GM23338 (cell line): ENCODE data around the gene GPR152. TPM values are rescaled to one million over a fixed set of nuclear protein-coding genes. Genes with fewer than 3 reads are reported as not detected.

Source experiments
- ATAC-seq: fragments of 200-7000 bp; cut with Tn5 transposase; 3 replicates; pipeline ENCODE4 v1.9.1; 2020
- DNase-seq: peaks from one replicate; pipeline ENCODE4 v3.0.0-alpha.2; 2015; ENCODE audit warnings: low spot score
- H2AFZ ChIP-seq: fragments of 200-600 bp; sonication (generic); 2 replicates; pipeline ENCODE4 v1.8.0; 2016; ENCODE audit warnings: antibody characterized with exemption, mild to moderate bottlenecking, moderate library complexity
- H3F3A ChIP-seq: fragments of 200-600 bp; sonication (generic); replicated peaks from 2 replicates; pipeline ENCODE4 v1.8.0; 2017; ENCODE audit warnings: antibody characterized with exemption, mixed run types, low read depth
- H3K27ac ChIP-seq: fragments of 200-600 bp; sonication (generic); 2 replicates; pipeline ENCODE4 v1.6.1; 2016; ENCODE audit warnings: low read depth
- H3K27me3 ChIP-seq: fragments of 200-600 bp; sonication (generic); 2 replicates; pipeline ENCODE4 v1.8.0; 2016; ENCODE audit warnings: mild to moderate bottlenecking, mixed run types, moderate library complexity; ENCODE audit not compliant: insufficient read depth
- H3K36me3 ChIP-seq: fragments of 200-600 bp; sonication (generic); 2 replicates; pipeline ENCODE4 v1.8.0; 2016; ENCODE audit warnings: mild to moderate bottlenecking; ENCODE audit not compliant: insufficient read depth
- H3K4me1 ChIP-seq: fragments of 200-600 bp; sonication (generic); 2 replicates; pipeline ENCODE4 v1.8.0; 2016; ENCODE audit warnings: mild to moderate bottlenecking, moderate library complexity; ENCODE audit not compliant: insufficient read depth
- H3K4me2 ChIP-seq: fragments of 200-600 bp; sonication (generic); 2 replicates; pipeline ENCODE4 v1.7.1; 2017; ENCODE audit warnings: mixed run types
- H3K4me3 ChIP-seq: fragments of 200-600 bp; sonication (generic); 2 replicates; pipeline ENCODE4 v1.6.1; 2016; ENCODE audit warnings: mixed run types
- H3K79me2 ChIP-seq: fragments of 200-600 bp; sonication (generic); replicated peaks from 2 replicates; pipeline ENCODE4 v1.8.0; 2017; ENCODE audit warnings: mild to moderate bottlenecking; ENCODE audit not compliant: insufficient read depth
- H3K9me2 ChIP-seq: fragments of 200-600 bp; sonication (generic); 2 replicates; pipeline ENCODE4 v1.8.0; 2017; ENCODE audit not compliant: insufficient read depth
- H4K20me1 ChIP-seq: fragments of 200-600 bp; sonication (generic); replicated peaks from 2 replicates; pipeline ENCODE4 v1.8.0; 2017; ENCODE audit warnings: mild to moderate bottlenecking; ENCODE audit not compliant: insufficient read depth
- H3K27ac Mint-ChIP-seq: 2 replicates; pipeline ENCODE4 v1.8.0; 2020; ENCODE audit warnings: inconsistent platforms, mild to moderate bottlenecking, moderate library complexity, mixed read lengths
- H3K27me3 Mint-ChIP-seq: 3 replicates; pipeline ENCODE4 v1.8.0; 2022; ENCODE audit warnings: low read depth, mild to moderate bottlenecking, moderate library complexity, mixed read lengths, inconsistent platforms; ENCODE audit not compliant: insufficient read depth, poor library complexity
- H3K36me3 Mint-ChIP-seq: 3 replicates; pipeline ENCODE4 v1.8.0; 2021; ENCODE audit warnings: low read depth, mild to moderate bottlenecking, inconsistent platforms, moderate library complexity, mixed read lengths
- H3K4me1 Mint-ChIP-seq: 3 replicates; pipeline ENCODE4 v1.8.0; 2020; ENCODE audit warnings: mild to moderate bottlenecking, inconsistent platforms, mixed read lengths
- H3K4me3 Mint-ChIP-seq: 3 replicates; pipeline ENCODE4 v1.8.0; 2021; ENCODE audit warnings: moderate library complexity, mild to moderate bottlenecking, inconsistent platforms, mixed read lengths
- H3K9me3 Mint-ChIP-seq: 3 replicates; pipeline ENCODE4 v1.8.0; 2020; ENCODE audit warnings: moderate library complexity, mild to moderate bottlenecking, inconsistent platforms, mixed read lengths
- CREB1 ChIP-seq: fragments of 250-450 bp; sonication (Bioruptor Pico); IDR thresholded peaks from 2 replicates; pipeline ENCODE4 v1.5.0; 2020; ENCODE audit warnings: low read depth, mild to moderate bottlenecking, moderate library complexity
- EZH2 ChIP-seq: fragments of 200-600 bp; sonication (generic); IDR thresholded peaks from one replicate; pipeline ENCODE4 v1.8.0; 2017; ENCODE audit warnings: antibody characterized with exemption, mild to moderate bottlenecking, low read depth; ENCODE audit not compliant: unreplicated experiment
- EZH2phosphoT487 ChIP-seq: fragments of 200-600 bp; sonication (generic); IDR thresholded peaks from one replicate; pipeline ENCODE4 v1.8.1; 2018; ENCODE audit warnings: antibody characterized with exemption; ENCODE audit not compliant: unreplicated experiment
- JUNB ChIP-seq: IDR thresholded peaks from one replicate; pipeline ENCODE4 v1.6.1; 2016; ENCODE audit warnings: antibody characterized with exemption; ENCODE audit not compliant: unreplicated experiment
- NANOG ChIP-seq: IDR thresholded peaks from 2 replicates; pipeline ENCODE4 v1.6.1; 2016; ENCODE audit warnings: antibody characterized with exemption, borderline replicate concordance
- POLR2AphosphoS5 ChIP-seq: IDR thresholded peaks from 2 replicates; pipeline ENCODE4 v1.6.1; 2016; ENCODE audit warnings: antibody characterized with exemption, low read depth
- REST ChIP-seq: IDR thresholded peaks from one replicate; pipeline ENCODE4 v1.6.1; 2018; ENCODE audit warnings: antibody characterized with exemption; ENCODE audit not compliant: unreplicated experiment
- STAT1 ChIP-seq: IDR thresholded peaks from one replicate; pipeline ENCODE4 v1.6.1; 2016; ENCODE audit warnings: antibody characterized with exemption; ENCODE audit not compliant: unreplicated experiment
- ZNF331 ChIP-seq: fragments of 250-450 bp; sonication (Bioruptor Pico); IDR thresholded peaks from 2 replicates; pipeline ENCODE4 v1.5.0; 2020; ENCODE audit warnings: low read depth, mild to moderate bottlenecking, moderate library complexity
- polyA plus RNA-seq: library from polyadenylated mRNA; unstranded; fragments of >200 nt; fragmentation: Nextera tagmentation; extraction: Ambion mirVana; gene quantifications from 2 replicates; pipeline ENCODE4 v1.2.1, GENCODE V29; 2016
- total RNA-seq: library from RNA; depleted of rRNA; stranded (reverse); fragments of >200 nt; shearing (Covaris generic); gene quantifications from 2 replicates; pipeline ENCODE4 v1.2.3, GENCODE V29; 2014
- TF ChIP-seq, protein P1 (sequence below): IDR thresholded peaks from 2 replicates; pipeline ENCODE4 v1.6.1; 2016; ENCODE audit warnings: antibody characterized with exemption
- TF ChIP-seq, protein P2 (sequence below), 2 experiments: fragments of 200-600 bp in 1 of 2; sonication (generic) in 1 of 2; conservative IDR thresholded peaks; 2 replicates each; pipeline versions ENCODE4 v1.5.1 to v1.6.1; 2016 to 2017; ENCODE audit warnings: antibody characterized with exemption in 2 of 2, low read depth in 2 of 2, mild to moderate bottlenecking in 2 of 2, moderate library complexity in 1 of 2

Gene GPR152
- total and polyA plus RNA-seq, 2 experiments from 2014 or later: not detected

GRCh38 chr11:67500831-67501715 is 48.5 kb upstream of the GPR152 start:
- Histone ChIP-seq H3K27me3 (no peaks in the 10 kb centered on the region; the same call in 1 of the 2 replicates), H2AFZ (no peak overlapping the region), H4K20me1 (peaks cover 10% of the 10 kb centered on the region; the same call in 1 of the 2 replicates), H3F3A (0 out of 2 replicates have a peak, but pooled peaks cover 5% of the 10 kb centered on the region), H3K79me2 (no peaks in the 10 kb centered on the region), H3K4me1 (peaks cover 12% of the 10 kb centered on the region), H3K27ac (no peak overlapping the region), H3K4me3 (no peak overlapping the region), H3K9me2 (no peaks in the 10 kb centered on the region), H3K36me3 (peaks cover 4% of the 10 kb centered on the region; the same call in 1 of the 2 replicates), H3K4me2 (no peak overlapping the region)
- Mint-ChIP-seq H3K27ac (no peak overlapping the region), H3K4me1 (peaks cover 10% of the 10 kb centered on the region), H3K36me3 (peaks cover 9% of the 10 kb centered on the region; the same call in 2 of the 3 replicates), H3K9me3 (no peaks in the 10 kb centered on the region; the same call in 2 of the 3 replicates), H3K4me3 (no peak overlapping the region; the same call in 2 of the 3 replicates), H3K27me3 (peaks cover 15% of the 10 kb centered on the region)
- ATAC-seq (no peak), DNase-seq (no peak)
- TF ChIP-seq POLR2AphosphoS5 (no peak), STAT1 (no peak), CREB1 (no peak), NANOG (no peak), REST (no peak), EZH2 (no peak), EZH2phosphoT487 (no peak), ZNF331 (no peak), JUNB (no peak)
- TF ChIP-seq, protein P1, sequence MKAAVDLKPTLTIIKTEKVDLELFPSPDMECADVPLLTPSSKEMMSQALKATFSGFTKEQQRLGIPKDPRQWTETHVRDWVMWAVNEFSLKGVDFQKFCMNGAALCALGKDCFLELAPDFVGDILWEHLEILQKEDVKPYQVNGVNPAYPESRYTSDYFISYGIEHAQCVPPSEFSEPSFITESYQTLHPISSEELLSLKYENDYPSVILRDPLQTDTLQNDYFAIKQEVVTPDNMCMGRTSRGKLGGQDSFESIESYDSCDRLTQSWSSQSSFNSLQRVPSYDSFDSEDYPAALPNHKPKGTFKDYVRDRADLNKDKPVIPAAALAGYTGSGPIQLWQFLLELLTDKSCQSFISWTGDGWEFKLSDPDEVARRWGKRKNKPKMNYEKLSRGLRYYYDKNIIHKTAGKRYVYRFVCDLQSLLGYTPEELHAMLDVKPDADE: no peak
- TF ChIP-seq, protein P2, sequence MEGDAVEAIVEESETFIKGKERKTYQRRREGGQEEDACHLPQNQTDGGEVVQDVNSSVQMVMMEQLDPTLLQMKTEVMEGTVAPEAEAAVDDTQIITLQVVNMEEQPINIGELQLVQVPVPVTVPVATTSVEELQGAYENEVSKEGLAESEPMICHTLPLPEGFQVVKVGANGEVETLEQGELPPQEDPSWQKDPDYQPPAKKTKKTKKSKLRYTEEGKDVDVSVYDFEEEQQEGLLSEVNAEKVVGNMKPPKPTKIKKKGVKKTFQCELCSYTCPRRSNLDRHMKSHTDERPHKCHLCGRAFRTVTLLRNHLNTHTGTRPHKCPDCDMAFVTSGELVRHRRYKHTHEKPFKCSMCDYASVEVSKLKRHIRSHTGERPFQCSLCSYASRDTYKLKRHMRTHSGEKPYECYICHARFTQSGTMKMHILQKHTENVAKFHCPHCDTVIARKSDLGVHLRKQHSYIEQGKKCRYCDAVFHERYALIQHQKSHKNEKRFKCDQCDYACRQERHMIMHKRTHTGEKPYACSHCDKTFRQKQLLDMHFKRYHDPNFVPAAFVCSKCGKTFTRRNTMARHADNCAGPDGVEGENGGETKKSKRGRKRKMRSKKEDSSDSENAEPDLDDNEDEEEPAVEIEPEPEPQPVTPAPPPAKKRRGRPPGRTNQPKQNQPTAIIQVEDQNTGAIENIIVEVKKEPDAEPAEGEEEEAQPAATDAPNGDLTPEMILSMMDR (conservative IDR thresholded peaks at IDR 0.05; ENCODE audit: low read depth in 2 of 2): no peak
